ENCODE results near the gene OXCT2.

The OXCT2 gene

GRCh38 chr1:39758556-39759435 lies 12.4 kb downstream of the OXCT2 start:
- no peak for DNase-seq (ENCODE audit: low spot score)
- TF ChIP-seq, protein P1, sequence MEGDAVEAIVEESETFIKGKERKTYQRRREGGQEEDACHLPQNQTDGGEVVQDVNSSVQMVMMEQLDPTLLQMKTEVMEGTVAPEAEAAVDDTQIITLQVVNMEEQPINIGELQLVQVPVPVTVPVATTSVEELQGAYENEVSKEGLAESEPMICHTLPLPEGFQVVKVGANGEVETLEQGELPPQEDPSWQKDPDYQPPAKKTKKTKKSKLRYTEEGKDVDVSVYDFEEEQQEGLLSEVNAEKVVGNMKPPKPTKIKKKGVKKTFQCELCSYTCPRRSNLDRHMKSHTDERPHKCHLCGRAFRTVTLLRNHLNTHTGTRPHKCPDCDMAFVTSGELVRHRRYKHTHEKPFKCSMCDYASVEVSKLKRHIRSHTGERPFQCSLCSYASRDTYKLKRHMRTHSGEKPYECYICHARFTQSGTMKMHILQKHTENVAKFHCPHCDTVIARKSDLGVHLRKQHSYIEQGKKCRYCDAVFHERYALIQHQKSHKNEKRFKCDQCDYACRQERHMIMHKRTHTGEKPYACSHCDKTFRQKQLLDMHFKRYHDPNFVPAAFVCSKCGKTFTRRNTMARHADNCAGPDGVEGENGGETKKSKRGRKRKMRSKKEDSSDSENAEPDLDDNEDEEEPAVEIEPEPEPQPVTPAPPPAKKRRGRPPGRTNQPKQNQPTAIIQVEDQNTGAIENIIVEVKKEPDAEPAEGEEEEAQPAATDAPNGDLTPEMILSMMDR (IDR thresholded peaks at IDR 0.05; ENCODE audit: borderline replicate concordance, control extremely low read depth, extremely low read depth, insufficient read depth, missing control alignments): no peak
- in situ Hi-C loops (cut with MboI; ENCODE audit: low sequenced_read_pairs, unreplicated experiment): no loop called here

- TF ChIP-seq, protein P1 (IDR thresholded peaks at IDR 0.05; ENCODE audit: borderline replicate concordance, control extremely low read depth, extremely low read depth, insufficient read depth, missing control alignments): no peak
- DNase-seq (ENCODE audit: low spot score): no peak
- in situ Hi-C loops (cut with MboI; ENCODE audit: low sequenced_read_pairs, unreplicated experiment): no loop called here
Observed at GRCh38 chr1:39757501-39757900, 13.6 kb downstream of the OXCT2 start.

- in situ Hi-C loops (cut with MboI; ENCODE audit: low sequenced_read_pairs, unreplicated experiment): no loop called here
- TF ChIP-seq, protein P1 (IDR thresholded peaks at IDR 0.05; ENCODE audit: borderline replicate concordance, control extremely low read depth, extremely low read depth, insufficient read depth, missing control alignments): no peak
- no peak for DNase-seq (ENCODE audit: low spot score)
Observed at GRCh38 chr1:39755965-39756659, 15.0 kb downstream of the OXCT2 start.

DNA sequence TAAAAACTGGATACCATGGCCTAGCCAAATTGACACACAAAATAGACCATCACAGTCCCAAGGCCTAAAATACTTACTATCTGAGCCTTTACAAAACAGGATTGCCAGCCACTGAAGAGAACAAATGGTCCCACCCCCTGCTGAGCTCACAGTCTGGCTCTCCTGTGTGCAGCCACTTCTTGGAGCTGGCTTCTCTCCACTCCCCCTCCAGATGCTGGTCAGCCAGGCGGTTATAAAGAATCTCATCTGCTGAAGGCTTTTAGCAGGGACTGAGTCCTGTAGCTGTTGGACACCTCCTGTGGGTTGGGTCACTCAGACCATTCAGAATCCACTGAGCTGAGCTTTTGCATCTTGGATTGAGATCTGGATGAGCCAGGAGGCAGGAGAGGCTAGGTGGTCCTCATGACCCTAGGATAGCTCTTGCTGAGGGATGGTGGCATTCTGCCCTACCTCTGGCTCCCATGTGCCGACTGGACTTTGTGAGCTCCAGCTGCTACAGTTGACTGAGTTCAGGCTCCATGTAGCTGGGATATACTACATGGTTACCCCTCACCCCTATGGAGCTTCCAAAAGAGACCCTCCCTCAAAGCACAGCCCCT lies 16.1 kb downstream of the OXCT2 start:
- TF ChIP-seq, protein P1 (IDR thresholded peaks at IDR 0.05; ENCODE audit: borderline replicate concordance, control extremely low read depth, extremely low read depth, insufficient read depth, missing control alignments): no peak
- in situ Hi-C loops (cut with MboI; ENCODE audit: low sequenced_read_pairs, unreplicated experiment): no loop called here
- no peak for DNase-seq (ENCODE audit: low spot score)

GRCh38 chr1:39754026-39754570 lies 17.1 kb downstream of the OXCT2 start:
- TF ChIP-seq, protein P1 (IDR thresholded peaks at IDR 0.05; ENCODE audit: borderline replicate concordance, control extremely low read depth, extremely low read depth, insufficient read depth, missing control alignments): no peak
- in situ Hi-C loops (cut with MboI; ENCODE audit: low sequenced_read_pairs, unreplicated experiment): no loop called here
- DNase-seq (ENCODE audit: low spot score): no peak
